Esophagus squamous epithelium (tissue), 4 donors: Measurements from ENCODE around the gene CFAP410.

Experiments
- POLR2A ChIP-seq, 4 donors: fragments of 450-650 bp; IDR thresholded peaks; one replicate each; pipeline ENCODE4 v1.6.1; 2017; ENCODE audit warnings: antibody characterized with exemption in 4 of 4, mild to moderate bottlenecking in 4 of 4, moderate library complexity in 3 of 4
- TF ChIP-seq, protein P1 (sequence below), 6 experiments: fragments of 450-650 bp in 4 of 6; fragments of 200-600 bp in 2 of 6; sonication (generic) in 2 of 6; IDR thresholded peaks; one replicate each; pipeline ENCODE4 v1.5.1; 2016 to 2019; ENCODE audit warnings: antibody characterized with exemption in 6 of 6, mild to moderate bottlenecking in 4 of 6, moderate library complexity in 4 of 6

DNA sequence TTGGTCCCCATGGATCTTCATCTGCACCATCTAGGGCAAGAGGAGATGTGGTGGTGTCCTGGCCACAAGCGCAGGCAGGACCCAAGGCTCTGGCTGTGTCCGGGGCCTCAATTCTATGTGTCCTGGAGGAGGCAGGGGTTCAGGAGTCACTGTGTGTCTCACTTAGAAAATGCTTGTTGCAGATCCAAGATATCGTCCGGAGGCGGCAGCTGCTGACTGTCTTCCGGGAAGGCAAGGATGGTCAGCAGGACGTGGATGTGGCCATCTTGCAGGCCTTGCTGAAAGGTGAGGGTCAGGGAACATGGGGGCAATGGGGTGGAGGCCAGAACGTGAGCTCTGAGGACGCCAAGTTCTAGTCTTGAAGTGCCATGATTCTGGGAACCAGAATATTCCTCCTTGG is 43.3 kb upstream of the CFAP410 start:
- TF ChIP-seq, protein P1, sequence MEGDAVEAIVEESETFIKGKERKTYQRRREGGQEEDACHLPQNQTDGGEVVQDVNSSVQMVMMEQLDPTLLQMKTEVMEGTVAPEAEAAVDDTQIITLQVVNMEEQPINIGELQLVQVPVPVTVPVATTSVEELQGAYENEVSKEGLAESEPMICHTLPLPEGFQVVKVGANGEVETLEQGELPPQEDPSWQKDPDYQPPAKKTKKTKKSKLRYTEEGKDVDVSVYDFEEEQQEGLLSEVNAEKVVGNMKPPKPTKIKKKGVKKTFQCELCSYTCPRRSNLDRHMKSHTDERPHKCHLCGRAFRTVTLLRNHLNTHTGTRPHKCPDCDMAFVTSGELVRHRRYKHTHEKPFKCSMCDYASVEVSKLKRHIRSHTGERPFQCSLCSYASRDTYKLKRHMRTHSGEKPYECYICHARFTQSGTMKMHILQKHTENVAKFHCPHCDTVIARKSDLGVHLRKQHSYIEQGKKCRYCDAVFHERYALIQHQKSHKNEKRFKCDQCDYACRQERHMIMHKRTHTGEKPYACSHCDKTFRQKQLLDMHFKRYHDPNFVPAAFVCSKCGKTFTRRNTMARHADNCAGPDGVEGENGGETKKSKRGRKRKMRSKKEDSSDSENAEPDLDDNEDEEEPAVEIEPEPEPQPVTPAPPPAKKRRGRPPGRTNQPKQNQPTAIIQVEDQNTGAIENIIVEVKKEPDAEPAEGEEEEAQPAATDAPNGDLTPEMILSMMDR (IDR thresholded peaks at IDR 0.05), result no peak
- TF ChIP-seq POLR2A (IDR thresholded peaks at IDR 0.05), result no peak
